HepG2 (cell line): ENCODE results near the gene SLU7.

ENCODE experiments used
- YY1 ChIP-seq: IDR thresholded peaks from 2 replicates; pipeline ENCODE4 v1.6.1; 2011; ENCODE audit warnings: low read length, low read depth, moderate library complexity, mild to moderate bottlenecking; ENCODE audit not compliant: insufficient read depth, insufficient replicate concordance
- ZNF260 ChIP-seq: sonication (generic); formaldehyde crosslinking; IDR thresholded peaks from 2 replicates; pipeline ENCODE4 v1.4.0; 2020; ENCODE audit warnings: missing genetic modification reagents, low read depth, mild to moderate bottlenecking, borderline replicate concordance
- TF ChIP-seq, protein P1 (sequence below): IDR thresholded peaks from 2 replicates; pipeline ENCODE4 v1.6.1; 2016; ENCODE audit warnings: control low read depth
- TF ChIP-seq, protein P2 (sequence below): sonication (generic); formaldehyde crosslinking; IDR thresholded peaks from 2 replicates; pipeline ENCODE4 v1.8.1; 2023; ENCODE audit warnings: mild to moderate bottlenecking, moderate library complexity, missing genetic modification reagents
- TF ChIP-seq, protein P3 (sequence below): sonication (generic); formaldehyde crosslinking; IDR thresholded peaks from 2 replicates; pipeline ENCODE4 v1.5.0; 2020; ENCODE audit warnings: mild to moderate bottlenecking, missing genetic modification reagents, moderate library complexity

DNA sequence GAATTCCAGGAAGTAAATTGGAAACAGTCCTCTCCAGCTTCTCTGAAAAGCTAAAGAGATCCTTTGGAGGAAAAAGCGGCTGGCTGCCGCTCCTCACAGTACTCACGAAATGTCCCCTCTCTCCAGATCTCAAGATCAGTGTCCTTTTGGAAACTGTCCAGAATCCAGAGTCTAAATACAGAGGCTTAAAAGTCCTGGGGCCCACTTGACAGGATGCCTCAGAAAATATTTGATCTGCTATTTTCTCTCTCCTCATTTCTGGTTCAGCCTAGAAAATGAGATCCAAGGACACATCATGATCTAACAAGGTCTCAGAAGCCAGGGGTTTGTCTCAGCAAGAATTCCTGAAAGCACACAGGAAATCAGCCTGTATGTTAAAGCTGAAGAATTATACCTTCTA lies 55.7 kb downstream of the SLU7 start:
- TF ChIP-seq, protein P1, sequence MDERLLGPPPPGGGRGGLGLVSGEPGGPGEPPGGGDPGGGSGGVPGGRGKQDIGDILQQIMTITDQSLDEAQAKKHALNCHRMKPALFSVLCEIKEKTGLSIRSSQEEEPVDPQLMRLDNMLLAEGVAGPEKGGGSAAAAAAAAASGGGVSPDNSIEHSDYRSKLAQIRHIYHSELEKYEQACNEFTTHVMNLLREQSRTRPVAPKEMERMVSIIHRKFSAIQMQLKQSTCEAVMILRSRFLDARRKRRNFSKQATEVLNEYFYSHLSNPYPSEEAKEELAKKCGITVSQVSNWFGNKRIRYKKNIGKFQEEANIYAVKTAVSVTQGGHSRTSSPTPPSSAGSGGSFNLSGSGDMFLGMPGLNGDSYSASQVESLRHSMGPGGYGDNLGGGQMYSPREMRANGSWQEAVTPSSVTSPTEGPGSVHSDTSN (CRISPR knock-in tag) = no peak
- TF ChIP-seq, protein P2, sequence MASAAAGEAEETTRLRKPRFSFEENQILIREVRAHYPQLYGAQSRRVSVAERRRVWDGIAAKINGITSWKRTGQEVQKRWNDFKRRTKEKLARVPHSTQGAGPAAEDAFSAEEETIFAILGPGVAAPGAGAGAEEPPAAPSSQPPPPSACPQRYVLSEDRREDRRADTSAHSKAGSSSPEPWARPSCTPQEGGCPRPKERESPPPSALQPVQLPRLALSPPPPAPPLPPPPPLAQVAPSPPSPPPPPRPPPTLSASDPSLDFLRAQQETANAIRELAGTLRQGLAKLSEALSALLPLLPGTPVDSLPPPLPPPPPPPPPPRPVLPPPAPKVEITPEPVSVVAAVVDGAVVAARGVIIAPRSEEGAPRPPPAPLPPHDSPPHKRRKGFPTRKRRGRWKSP = no peak
- TF ChIP-seq YY1 = no peak
- no peak for TF ChIP-seq ZNF260 (CRISPR knock-in tag)
- TF ChIP-seq, protein P3, sequence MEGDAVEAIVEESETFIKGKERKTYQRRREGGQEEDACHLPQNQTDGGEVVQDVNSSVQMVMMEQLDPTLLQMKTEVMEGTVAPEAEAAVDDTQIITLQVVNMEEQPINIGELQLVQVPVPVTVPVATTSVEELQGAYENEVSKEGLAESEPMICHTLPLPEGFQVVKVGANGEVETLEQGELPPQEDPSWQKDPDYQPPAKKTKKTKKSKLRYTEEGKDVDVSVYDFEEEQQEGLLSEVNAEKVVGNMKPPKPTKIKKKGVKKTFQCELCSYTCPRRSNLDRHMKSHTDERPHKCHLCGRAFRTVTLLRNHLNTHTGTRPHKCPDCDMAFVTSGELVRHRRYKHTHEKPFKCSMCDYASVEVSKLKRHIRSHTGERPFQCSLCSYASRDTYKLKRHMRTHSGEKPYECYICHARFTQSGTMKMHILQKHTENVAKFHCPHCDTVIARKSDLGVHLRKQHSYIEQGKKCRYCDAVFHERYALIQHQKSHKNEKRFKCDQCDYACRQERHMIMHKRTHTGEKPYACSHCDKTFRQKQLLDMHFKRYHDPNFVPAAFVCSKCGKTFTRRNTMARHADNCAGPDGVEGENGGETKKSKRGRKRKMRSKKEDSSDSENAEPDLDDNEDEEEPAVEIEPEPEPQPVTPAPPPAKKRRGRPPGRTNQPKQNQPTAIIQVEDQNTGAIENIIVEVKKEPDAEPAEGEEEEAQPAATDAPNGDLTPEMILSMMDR (CRISPR knock-in tag) = no peak
